Activated naive CD4-positive, alpha-beta T cell treated with anti-CD3 and anti-CD28 coated beads, Interleukin-2, amount 50 U/mL, for 72 hours (primary cell): ENCODE results near the gene TAL1. TPM values are rescaled to one million over a fixed set of nuclear protein-coding genes. Genes with fewer than 3 reads are reported as not detected.

Source experiments
- ATAC-seq, 2 donors: fragments of 150-1000 bp; cut with Tn5 transposase; 2 replicates each; pipeline ENCODE4 v1.10.0; 2021; ENCODE audit warnings: mild to moderate bottlenecking in 2 of 2, moderate library complexity in 2 of 2
- DNase-seq, 2 donors: peaks; one replicate each; pipeline ENCODE4 v3.0.0; 2021 to 2022; ENCODE audit warnings: low spot score in 2 of 2
- H3K27ac Mint-ChIP-seq, 2 donors: one replicate each; pipeline ENCODE4 v1.8.0; 2022; ENCODE audit warnings: mild to moderate bottlenecking in 2 of 2, mixed read lengths in 2 of 2
- H3K36me3 Mint-ChIP-seq, 2 donors: one replicate each; pipeline ENCODE4 v1.8.0; 2022; ENCODE audit warnings: mixed read lengths in 2 of 2
- H3K9me3 Mint-ChIP-seq, 2 donors: one replicate each; pipeline ENCODE4 v1.8.0; 2022; ENCODE audit warnings: mixed read lengths in 2 of 2
- total RNA-seq, 2 donors: library from RNA; stranded (reverse); gene quantifications; one replicate each; pipeline ENCODE4 v1.2.3, GENCODE V29; 2022

The TAL1 gene
- total RNA-seq, 2 donors from 2014 or later, result 0.11 to 0.14 TPM

GRCh38 chr1:47233186-47233585 lies 1.2 kb upstream of the TAL1 start:
- no peak for DNase-seq
- Mint-ChIP-seq H3K36me3 (peaks cover 6 to 10% of the 10 kb centered on the region in 2 donors), H3K9me3 (no peaks in the 10 kb centered on the region), H3K27ac (no peak overlapping the region)
- no peak for ATAC-seq

- DNase-seq (peak in 1 of 2 donors; percentile 39), ATAC-seq (peak; percentile 37 to 72)
- H3K36me3 Mint-ChIP-seq, result peaks cover 6 to 10% of the 10 kb centered on the region in 2 donors
- no peaks in the 10 kb centered on the region for H3K9me3 Mint-ChIP-seq
- H3K27ac Mint-ChIP-seq, result peak overlapping the region in 1 of 2 donors; percentile 9
Observed at GRCh38 chr1:47231301-47232186, 481 bp downstream of the TAL1 start.

- H3K36me3 Mint-ChIP-seq, result peaks cover 6 to 10% of the 10 kb centered on the region in 2 donors
- H3K9me3 Mint-ChIP-seq, result no peaks in the 10 kb centered on the region
- ATAC-seq (no peak), DNase-seq (no peak)
- no peak overlapping the region for H3K27ac Mint-ChIP-seq
Observed at GRCh38 chr1:47230692-47231300, 1.2 kb downstream of the TAL1 start.

- ATAC-seq, result no peak
- Mint-ChIP-seq H3K9me3 (no peaks in the 10 kb centered on the region), H3K27ac (peak overlapping the region in 1 of 2 donors; percentile 26), H3K36me3 (peaks cover 6 to 10% of the 10 kb centered on the region in 2 donors)
- DNase-seq, result no peak
Observed at GRCh38 chr1:47229886-47230691, 1.9 kb downstream of the TAL1 start.

- no peaks in the 10 kb centered on the region for H3K9me3 Mint-ChIP-seq
- DNase-seq (peak in 1 of 2 donors; percentile 23), ATAC-seq (no peak)
- H3K27ac Mint-ChIP-seq, result no peak overlapping the region
- peaks cover 6 to 10% of the 10 kb centered on the region in 2 donors for H3K36me3 Mint-ChIP-seq
Observed at GRCh38 chr1:47229031-47229885, 2.8 kb downstream of the TAL1 start.

- no peak overlapping the region for H3K27ac Mint-ChIP-seq
- ATAC-seq (no peak), DNase-seq (no peak)
- H3K36me3 Mint-ChIP-seq, result peaks cover 6 to 10% of the 10 kb centered on the region in 2 donors
- no peaks in the 10 kb centered on the region for H3K9me3 Mint-ChIP-seq
Observed at GRCh38 chr1:47228644-47229030, 3.4 kb downstream of the TAL1 start.

- H3K9me3 Mint-ChIP-seq, result no peaks in the 10 kb centered on the region
- ATAC-seq, result no peak
- no peak for DNase-seq
- no peak overlapping the region for H3K27ac Mint-ChIP-seq
- peaks cover 6 to 10% of the 10 kb centered on the region in 2 donors for H3K36me3 Mint-ChIP-seq
Observed at GRCh38 chr1:47227341-47228232, 4.4 kb downstream of the TAL1 start.

- Mint-ChIP-seq H3K27ac (no peak overlapping the region), H3K9me3 (no peaks in the 10 kb centered on the region), H3K36me3 (peaks cover 5 to 10% of the 10 kb centered on the region in 2 donors)
- no peak for ATAC-seq
- no peak for DNase-seq
Observed at GRCh38 chr1:47226839-47227215, 5.2 kb downstream of the TAL1 start.

GRCh38 chr1:47226121-47226838 lies 5.7 kb downstream of the TAL1 start:
- Mint-ChIP-seq H3K36me3 (peaks cover 0 to 5% of the 10 kb centered on the region in 2 donors), H3K9me3 (no peaks in the 10 kb centered on the region), H3K27ac (no peak overlapping the region)
- ATAC-seq, result no peak
- DNase-seq, result no peak

- no peak overlapping the region for H3K27ac Mint-ChIP-seq
- peaks cover 0 to 4% of the 10 kb centered on the region in 2 donors for H3K36me3 Mint-ChIP-seq
- no peaks in the 10 kb centered on the region for H3K9me3 Mint-ChIP-seq
- no peak for DNase-seq
- peak in 1 of 2 donors; percentile 33 for ATAC-seq
Observed at GRCh38 chr1:47225430-47226100, 6.5 kb downstream of the TAL1 start.

- no peak for DNase-seq
- Mint-ChIP-seq H3K9me3 (no peaks in the 10 kb centered on the region), H3K27ac (no peak overlapping the region), H3K36me3 (peaks cover 0 to 4% of the 10 kb centered on the region in 2 donors)
- ATAC-seq, result peak in 1 of 2 donors; percentile 26
Observed at GRCh38 chr1:47224676-47225399, 7.2 kb downstream of the TAL1 start.

- ATAC-seq (no peak), DNase-seq (no peak)
- H3K9me3 Mint-ChIP-seq, result no peaks in the 10 kb centered on the region
- H3K36me3 Mint-ChIP-seq, result no peaks in the 10 kb centered on the region
- H3K27ac Mint-ChIP-seq, result no peak overlapping the region
Observed at GRCh38 chr1:47223921-47224675, 7.9 kb downstream of the TAL1 start.
